Heart right ventricle (tissue), 16 donors: ENCODE data around the gene CLMN. TPM values are rescaled to one million over a fixed set of nuclear protein-coding genes. Genes with fewer than 3 reads are reported as not detected.
A peak's percentile ranks its signal among the peaks of the same experiment; 100 is the strongest.

Experiments
- ATAC-seq, 8 donors: fragments of 200-7000 bp; cut with Tn5 transposase; one replicate each; pipeline ENCODE4 v1.9.1; 2020; ENCODE audit warnings: mild to moderate bottlenecking in 8 of 8, moderate library complexity in 8 of 8, moderate number of reproducible peaks in 1 of 8
- DNase-seq, 2 donors: peaks; one replicate each; pipeline ENCODE4 v3.0.0-alpha.2; 2020
- H3K27ac ChIP-seq, 10 donors: fragments of 200-600 bp; sonication (generic) in 2 of 10; one replicate each; pipeline versions ENCODE4 v1.5.0 to v1.8.0; 2020 to 2022; ENCODE audit warnings: mild to moderate bottlenecking in 3 of 10
- H3K27me3 ChIP-seq, 7 donors: fragments of 200-600 bp; one replicate each; pipeline ENCODE4 v1.8.0; 2021 to 2022; ENCODE audit warnings: mild to moderate bottlenecking in 2 of 7
- H3K36me3 ChIP-seq, 9 donors: fragments of 200-600 bp; sonication (generic) in 1 of 9; one replicate each; pipeline versions ENCODE4 v1.5.0 to v1.8.0; 2020 to 2022; ENCODE audit warnings: mild to moderate bottlenecking in 2 of 9
- H3K4me1 ChIP-seq, 9 donors: fragments of 200-600 bp; sonication (generic) in 1 of 9; one replicate each; pipeline versions ENCODE4 v1.5.0 to v1.8.0; 2020 to 2022; ENCODE audit warnings: mild to moderate bottlenecking in 4 of 9
- H3K4me3 ChIP-seq, 10 donors: fragments of 200-600 bp; sonication (generic) in 2 of 10; one replicate each; pipeline versions ENCODE4 v1.5.0 to v1.8.0; 2020 to 2022; ENCODE audit warnings: mild to moderate bottlenecking in 7 of 10, moderate library complexity in 2 of 10
- H3K9me3 ChIP-seq, 11 donors: fragments of 200-600 bp in 10 of 11; sonication (generic) in 2 of 11; one replicate each; pipeline versions ENCODE4 v1.5.0 to v1.8.0; 2013 to 2022; ENCODE audit warnings: mild to moderate bottlenecking in 2 of 11, control low read depth in 1 of 11, moderate library complexity in 1 of 11
- WGBS, 2 donors: extraction: QIAGEN DNeasy Blood & Tissue Kit; methylation state at CpG; one replicate each; pipeline ENCODE4 v1.1.7; 2013; ENCODE audit warnings: inconsistent platforms in 1 of 2; 5-methylcytosine and 5-hydroxymethylcytosine counted together
- intact Hi-C, 10 donors: fragments of 100-400 bp; cut with DNase I; formaldehyde crosslinking; loops; one replicate each; pipeline versions ENCODE4 v1.11.1 to v1.14.2; 2022
- polyA plus RNA-seq, 2 donors: library from polyadenylated mRNA; stranded (reverse); fragments of 200-250 nt; gene quantifications; one replicate each; pipeline ENCODE4 v1.2.3, GENCODE V29; 2013
- total RNA-seq, 10 donors: library from RNA; stranded (reverse); fragmentation: NEBNext Ultra II Directional in 3 of 10; extraction: Animal tissue kit (Norgen Biotek cat#: 25700) in 3 of 10; gene quantifications; one replicate each; pipeline versions ENCODE4 v1.2.1 to v1.2.4, GENCODE V29; 2021 to 2023
- TF ChIP-seq, protein P1 (sequence below), 9 donors: fragments of 200-600 bp; sonication (generic) in 2 of 9; IDR thresholded peaks; one replicate each; pipeline versions ENCODE4 v1.5.0 to v1.8.0; 2021 to 2022; ENCODE audit warnings: antibody characterized with exemption in 9 of 9, mild to moderate bottlenecking in 5 of 9, moderate library complexity in 1 of 9
- donor health status: Arrhythmogenic right ventricular cardiomyopathy.
- donor health status: ischemic (EF 13 %, LVEDD 7.1; RV severe dilation, severe dysfunction).
- donor health status: healthy with polysubstance abuse.
- donor health status: DM: no; HTN: yes; CAD: no.
- donor health status: DM: no; HTN: no; CAD: no.
- donor health status: ischemic (EF 25% LVEDD 6.9; RV normal size, moderate dysfunction).
- donor health status: ischemic (EF 25% LVEDD 5.7; RV mildly dilated, moderate dysfunction).
- donor health status: healthy.
- donor health status: DM: yes; HTN: yes; CAD: no.
- donor health status: Ischemic cardiomyopathy.
- donor health status: ischemic (EF 35%, LVEDD 5.7; RV mildly dilated, moderate dysfunction).
- donor health status: nonischemic (EF 11% LVEDD 7.7; RV severe dilation, severe dysfunction).
- donor health status: DM: yes; HTN: yes; CAD: no.
- donor health status: PGD.
- donor health status: ischemic (EF 29% LVEDD 5.4; RV normal size, mild dysfunction).
- donor health status: nonischemic (EF 23%, LVEDD 6.1; RV moderate dilation, normal function).

Gene CLMN
- total and polyA plus RNA-seq, 12 donors = 2.6 to 14.5 (median 5.9) TPM

DNA sequence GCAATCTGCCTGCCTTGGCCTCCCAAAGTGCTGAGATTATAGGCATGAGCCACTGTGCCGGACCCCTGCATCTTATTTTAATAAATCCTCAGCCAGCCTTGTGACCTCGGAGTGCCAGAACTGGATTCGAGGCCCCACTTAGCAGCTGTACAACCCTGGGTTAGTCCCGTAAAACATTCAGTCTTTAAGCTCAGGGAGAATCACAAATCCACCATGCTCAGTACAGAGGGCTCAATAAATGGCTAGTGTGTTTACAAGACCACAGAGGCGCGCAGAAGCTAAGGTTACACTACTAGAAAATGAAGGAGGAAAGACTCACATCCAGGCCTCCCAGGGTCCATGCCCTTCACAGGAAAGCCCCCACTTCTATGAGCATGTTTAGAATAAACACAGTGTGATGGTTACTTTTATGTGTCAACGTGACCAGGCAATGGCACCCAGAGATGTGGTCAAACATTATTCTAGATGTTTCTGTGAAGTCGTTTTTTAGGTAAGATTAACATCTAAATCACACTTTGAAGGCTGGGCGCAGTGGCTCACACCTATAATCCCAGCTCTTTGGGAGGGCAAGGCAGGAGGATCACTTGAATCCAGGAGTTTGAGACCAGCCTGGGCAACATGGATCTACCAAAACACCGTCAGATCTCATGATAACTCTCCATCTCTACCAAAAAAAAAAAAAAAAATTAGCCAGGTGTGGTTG, 55.3 kb downstream of the CLMN start:
- Histone ChIP-seq H3K4me3 (no peak overlapping the region), H3K9me3 (peaks cover 0 to 21% (median 0%) of the 10 kb centered on the region in 11 donors), H3K36me3 (no peaks in the 10 kb centered on the region), H3K27me3 (no peaks in the 10 kb centered on the region), H3K27ac (no peak overlapping the region), H3K4me1 (peaks cover 6 to 59% (median 43%) of the 10 kb centered on the region in 9 donors)
- ATAC-seq (no peak), DNase-seq (no peak)
- intact Hi-C loops = no loop called here
- TF ChIP-seq, protein P1, sequence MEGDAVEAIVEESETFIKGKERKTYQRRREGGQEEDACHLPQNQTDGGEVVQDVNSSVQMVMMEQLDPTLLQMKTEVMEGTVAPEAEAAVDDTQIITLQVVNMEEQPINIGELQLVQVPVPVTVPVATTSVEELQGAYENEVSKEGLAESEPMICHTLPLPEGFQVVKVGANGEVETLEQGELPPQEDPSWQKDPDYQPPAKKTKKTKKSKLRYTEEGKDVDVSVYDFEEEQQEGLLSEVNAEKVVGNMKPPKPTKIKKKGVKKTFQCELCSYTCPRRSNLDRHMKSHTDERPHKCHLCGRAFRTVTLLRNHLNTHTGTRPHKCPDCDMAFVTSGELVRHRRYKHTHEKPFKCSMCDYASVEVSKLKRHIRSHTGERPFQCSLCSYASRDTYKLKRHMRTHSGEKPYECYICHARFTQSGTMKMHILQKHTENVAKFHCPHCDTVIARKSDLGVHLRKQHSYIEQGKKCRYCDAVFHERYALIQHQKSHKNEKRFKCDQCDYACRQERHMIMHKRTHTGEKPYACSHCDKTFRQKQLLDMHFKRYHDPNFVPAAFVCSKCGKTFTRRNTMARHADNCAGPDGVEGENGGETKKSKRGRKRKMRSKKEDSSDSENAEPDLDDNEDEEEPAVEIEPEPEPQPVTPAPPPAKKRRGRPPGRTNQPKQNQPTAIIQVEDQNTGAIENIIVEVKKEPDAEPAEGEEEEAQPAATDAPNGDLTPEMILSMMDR (IDR thresholded peaks at IDR 0.05) = no peak
- 88 to 94% methylated on average over 10 of the region's 10 CpGs for WGBS, 2 donors

DNA sequence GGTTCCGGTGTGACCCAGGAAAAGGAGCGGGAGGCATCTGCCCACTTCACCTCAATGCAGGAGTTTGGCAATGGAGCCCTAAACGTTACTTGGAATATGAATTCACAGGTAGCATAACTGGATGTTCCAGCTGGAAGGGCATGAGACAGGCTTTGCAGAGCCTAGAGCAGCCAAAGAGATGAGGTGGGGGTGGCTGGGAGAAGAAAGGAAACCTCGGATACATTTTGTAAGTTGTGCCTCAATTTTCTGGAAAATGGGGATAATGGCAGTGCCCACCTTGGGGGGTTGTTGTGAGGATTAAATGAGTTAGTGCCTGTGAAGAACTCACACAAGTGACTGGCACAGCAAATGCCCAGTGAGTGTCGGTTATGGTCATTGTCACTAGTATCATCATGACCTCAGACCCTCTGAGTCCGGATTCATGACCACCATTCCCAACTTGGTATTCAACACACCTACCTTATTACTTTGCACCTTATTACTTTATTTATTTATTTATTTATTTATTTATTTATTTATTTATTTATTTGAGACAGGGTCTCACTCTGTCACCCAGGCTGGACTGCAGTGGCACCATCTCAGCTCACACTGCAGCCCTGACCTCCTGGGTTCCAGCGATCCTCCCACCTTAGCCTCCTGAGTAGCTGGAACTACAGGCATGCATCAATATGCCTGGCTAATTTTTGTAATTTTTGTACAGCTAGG, 56.0 kb downstream of the CLMN start:
- TF ChIP-seq, protein P1 (IDR thresholded peaks at IDR 0.05) = no peak
- ATAC-seq (no peak), DNase-seq (no peak)
- Histone ChIP-seq H3K27me3 (no peaks in the 10 kb centered on the region), H3K9me3 (peaks cover 0 to 21% (median 0%) of the 10 kb centered on the region in 11 donors), H3K36me3 (no peaks in the 10 kb centered on the region), H3K4me3 (no peak overlapping the region), H3K4me1 (peaks cover 8 to 67% (median 49%) of the 10 kb centered on the region in 9 donors), H3K27ac (no peak overlapping the region)
- intact Hi-C loops = no loop called here
- WGBS, 2 donors = 96 to 97% methylated on average over 7 of the region's 7 CpGs

DNA sequence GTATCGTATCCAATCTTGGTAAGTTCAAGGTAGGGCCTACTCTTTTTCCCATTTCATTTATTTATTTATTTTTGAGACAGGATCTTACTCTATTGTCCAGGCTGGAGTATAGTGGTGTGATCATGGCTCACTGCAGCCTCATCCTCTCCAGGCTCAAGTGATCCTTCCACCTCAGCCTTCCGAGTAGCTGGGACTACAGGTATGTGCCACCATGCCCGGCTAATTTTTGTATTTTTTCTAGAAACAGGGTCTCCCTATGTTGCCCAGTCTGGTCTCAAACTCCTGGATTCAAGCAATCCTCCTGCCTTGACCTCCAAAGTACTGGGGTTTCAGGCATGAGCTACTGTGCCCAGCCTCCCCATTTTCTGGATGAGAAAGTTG, 57.2 kb downstream of the CLMN start:
- WGBS, 2 donors = 63 to 65% methylated on average over 3 of the region's 3 CpGs
- Histone ChIP-seq H3K4me1 (peaks cover 8 to 73% (median 49%) of the 10 kb centered on the region in 9 donors), H3K27me3 (no peaks in the 10 kb centered on the region), H3K9me3 (peaks cover 0 to 19% (median 0%) of the 10 kb centered on the region in 11 donors), H3K4me3 (no peak overlapping the region), H3K36me3 (no peaks in the 10 kb centered on the region), H3K27ac (peak overlapping the region in 8 of 10 donors; percentile 32 to 72 (median 50))
- TF ChIP-seq, protein P1 (IDR thresholded peaks at IDR 0.05) = no peak
- ATAC-seq = no peak
- intact Hi-C loops = no loop called here
- no peak for DNase-seq

DNA sequence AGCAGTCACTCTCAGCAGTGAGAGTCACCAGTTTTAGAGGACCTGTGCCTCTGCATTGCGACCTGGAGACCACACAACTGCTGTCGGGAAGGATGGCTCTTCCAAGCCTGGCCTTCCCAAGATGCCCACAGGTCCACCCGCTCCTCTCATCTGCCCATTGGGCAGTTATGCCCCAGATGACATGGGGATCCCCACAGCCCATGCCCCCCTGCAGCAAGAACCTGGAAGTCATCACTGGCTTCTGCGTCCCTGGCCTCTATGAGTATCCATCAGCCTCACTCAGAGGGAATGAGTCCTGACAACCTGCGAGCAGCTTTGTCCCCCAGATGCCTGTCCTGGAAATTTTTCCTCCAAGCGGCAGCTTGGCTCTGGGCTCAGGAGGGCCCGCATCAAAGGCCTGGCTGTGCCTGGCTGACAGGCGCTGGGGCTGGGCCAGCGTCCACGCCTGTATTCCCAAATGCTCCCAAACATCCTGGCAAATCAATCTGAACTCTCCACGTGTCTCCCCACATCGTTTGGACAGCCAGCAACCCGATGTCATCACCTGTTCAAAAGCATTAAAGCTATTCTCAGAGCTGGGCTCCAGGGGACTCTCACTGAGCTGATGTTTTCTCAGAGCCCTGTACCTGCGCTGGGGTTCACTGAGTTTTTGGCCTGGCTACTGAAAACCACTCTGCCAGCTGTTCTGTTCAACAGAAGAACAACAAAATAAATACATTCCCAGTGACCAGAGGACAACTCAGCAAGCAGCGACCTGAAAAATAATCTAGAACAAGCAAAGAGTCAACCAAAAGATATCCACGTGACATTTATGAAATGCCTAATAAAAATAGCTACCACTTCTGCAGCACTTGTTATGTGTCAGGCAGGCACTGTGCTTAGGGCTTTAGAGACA, 57.8 kb downstream of the CLMN start:
- Histone ChIP-seq H3K9me3 (peaks cover 0 to 12% (median 0%) of the 10 kb centered on the region in 11 donors), H3K4me3 (no peak overlapping the region), H3K27ac (peak overlapping the region; percentile 4 to 72 (median 38)), H3K4me1 (peaks cover 8 to 73% (median 49%) of the 10 kb centered on the region in 9 donors), H3K27me3 (no peaks in the 10 kb centered on the region), H3K36me3 (no peaks in the 10 kb centered on the region)
- peak; percentile 27 to 77 (median 63) for ATAC-seq
- 45 to 47% methylated on average over 16 of the region's 16 CpGs for WGBS, 2 donors
- intact Hi-C loops = no loop called here
- TF ChIP-seq, protein P1 (IDR thresholded peaks at IDR 0.05) = no peak
- DNase-seq = peak in 1 of 2 donors; percentile 35
